H54 (cell line): ENCODE measurements around the gene SHMT1.
"Not testable (repeated sequence)": the region's sequence is repeated elsewhere in the genome, so short reads cannot be mapped to it uniquely, and the experiment has no call there.

Experiments used
- DNase-seq: peaks from one replicate; pipeline ENCODE4 v3.0.0; 2011; ENCODE audit warnings: low spot score, mixed read lengths; ENCODE audit not compliant: insufficient read length
- FAIRE-seq: peaks from 3 replicates; lab custom pipeline; 2011; peaks lifted over from hg19 to GRCh38; lab: Jason Lieb, UNC
- POLR2A ChIP-seq: IDR thresholded peaks from 2 replicates; pipeline ENCODE4 v1.6.1; 2011; ENCODE audit warnings: low read depth, mild to moderate bottlenecking, low read length

The SHMT1 gene

DNA sequence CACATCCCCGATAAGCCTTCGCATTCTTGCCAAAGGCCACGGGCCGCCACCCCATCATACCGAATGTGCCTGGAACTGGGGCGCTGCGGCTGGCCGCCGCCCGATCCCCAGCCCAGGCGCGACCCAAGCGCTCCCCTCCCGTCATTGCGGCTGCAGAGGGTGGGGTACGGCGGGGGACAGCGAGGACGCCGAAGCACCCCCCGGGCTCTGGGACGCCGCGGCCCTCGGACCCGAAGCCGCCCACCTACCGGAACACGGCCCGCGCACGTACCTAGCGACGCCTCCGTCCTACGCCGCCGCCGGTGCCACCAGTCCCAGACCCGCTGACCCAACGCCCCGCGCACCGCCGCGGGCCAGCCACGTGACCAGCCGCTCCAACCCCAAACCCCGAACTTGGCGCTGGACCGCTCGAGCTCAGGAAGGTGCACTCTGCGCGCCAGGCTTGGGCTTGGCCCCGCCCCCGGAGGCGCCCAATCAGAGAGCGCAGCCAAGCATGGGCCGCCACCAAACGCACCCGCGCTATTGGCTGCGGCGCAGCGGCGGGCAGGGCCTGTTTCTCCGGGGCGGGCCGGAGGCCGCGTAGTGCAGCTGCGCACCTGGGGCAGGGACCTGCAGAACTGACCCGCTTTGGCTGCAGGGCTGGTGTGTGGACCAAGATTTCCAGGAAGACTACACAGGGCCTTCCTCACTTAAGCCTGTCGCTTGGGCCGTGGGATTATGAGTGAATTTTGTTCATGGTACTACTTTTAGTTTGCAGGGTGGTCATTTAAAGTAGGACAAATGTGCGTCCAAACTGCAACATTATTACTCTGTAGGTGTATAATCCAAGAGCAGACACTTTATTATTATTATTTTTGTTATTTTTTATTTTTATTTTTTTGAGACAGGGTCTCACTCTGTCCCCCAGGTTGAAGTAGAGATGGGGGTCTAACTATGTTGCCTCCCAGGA lies at the start of gene SHMT1:
Gene SHMT1 (minus strand): TSS at position 450 of the 949 bp plus-strand sequence. CDS start 7,569 bp downstream, outside the sequence.
- peak; percentile 79 for TF ChIP-seq POLR2A
- FAIRE-seq = peak; percentile 81
- peak; percentile 99 for DNase-seq

DNA sequence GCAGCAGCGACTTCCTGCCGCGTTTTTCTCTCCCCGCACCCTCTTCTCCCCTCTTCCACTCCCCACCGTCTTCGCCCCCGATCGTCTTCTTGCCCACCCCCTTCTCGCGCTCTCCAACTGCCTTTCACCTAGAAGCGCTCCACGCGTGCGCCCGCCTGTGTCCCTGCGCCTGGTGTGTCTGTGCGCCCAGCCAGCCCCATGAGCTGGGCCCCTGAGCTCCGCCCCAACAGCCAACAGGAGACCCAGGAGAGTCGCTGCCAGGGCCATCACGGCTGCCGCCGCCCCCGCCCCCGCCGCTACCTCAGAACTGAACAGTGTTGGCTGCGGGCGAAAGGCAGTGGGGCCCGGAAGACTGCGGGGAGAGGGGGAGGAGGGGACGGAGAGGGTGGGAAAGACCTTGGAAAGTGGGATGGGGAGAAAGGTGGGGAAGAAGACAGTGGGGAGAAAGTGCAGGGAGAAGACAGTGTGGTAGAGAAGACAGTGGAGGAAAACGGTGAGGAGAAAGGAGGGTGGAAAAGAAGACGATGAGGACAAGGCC lies 48.7 kb upstream of the SHMT1 start:
- not testable (repeated sequence) for FAIRE-seq, DNase-seq

DNA sequence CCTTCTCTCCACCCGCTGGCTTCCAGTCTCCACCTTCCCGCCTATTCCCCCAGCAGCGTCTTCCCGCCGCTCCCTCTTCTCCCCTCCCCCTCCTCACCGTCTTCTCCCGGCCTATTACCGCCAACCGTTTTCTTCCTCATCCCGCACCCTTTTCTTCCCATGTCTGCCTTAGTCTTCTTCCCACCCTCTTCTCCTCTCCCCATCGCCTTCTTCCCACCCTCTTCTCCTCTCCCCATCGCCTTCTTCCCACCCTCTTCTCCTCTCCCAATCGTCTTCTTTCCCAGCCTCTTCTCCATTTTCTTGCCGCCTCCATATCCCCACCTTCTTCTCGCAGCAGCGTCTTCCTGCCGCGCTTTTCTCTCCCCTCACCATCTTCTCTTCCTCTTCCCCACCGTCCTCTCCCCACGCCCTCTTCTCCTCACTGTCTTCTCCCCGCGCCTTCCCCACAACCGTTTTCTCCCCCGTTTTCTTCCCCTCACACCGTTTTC lies 48.1 kb upstream of the SHMT1 start:
- not testable (repeated sequence) for DNase-seq, FAIRE-seq

DNA sequence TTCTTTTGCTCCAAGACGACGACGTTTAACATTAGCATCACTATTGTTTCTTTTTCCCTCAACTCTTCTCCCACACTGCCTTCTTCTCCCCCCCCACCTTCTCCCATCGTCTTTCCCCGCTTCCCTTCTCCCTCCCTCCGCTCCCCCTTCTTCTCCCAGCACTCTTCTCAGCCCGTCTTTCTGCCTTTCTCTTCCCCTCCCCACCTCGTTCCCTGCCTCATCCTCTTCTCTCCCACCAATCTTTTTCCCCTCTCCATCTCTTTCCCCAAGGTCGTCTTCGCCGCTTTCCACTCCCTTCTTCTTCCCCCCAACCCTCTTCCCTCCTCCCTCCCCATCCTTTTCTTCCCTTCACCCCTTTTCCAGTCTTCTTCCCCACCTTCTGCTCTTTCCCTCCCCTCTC lies 47.4 kb upstream of the SHMT1 start:
- not testable (repeated sequence) for DNase-seq, FAIRE-seq
- peak; percentile 22; the same call in 1 of the 2 replicates for TF ChIP-seq POLR2A

DNA sequence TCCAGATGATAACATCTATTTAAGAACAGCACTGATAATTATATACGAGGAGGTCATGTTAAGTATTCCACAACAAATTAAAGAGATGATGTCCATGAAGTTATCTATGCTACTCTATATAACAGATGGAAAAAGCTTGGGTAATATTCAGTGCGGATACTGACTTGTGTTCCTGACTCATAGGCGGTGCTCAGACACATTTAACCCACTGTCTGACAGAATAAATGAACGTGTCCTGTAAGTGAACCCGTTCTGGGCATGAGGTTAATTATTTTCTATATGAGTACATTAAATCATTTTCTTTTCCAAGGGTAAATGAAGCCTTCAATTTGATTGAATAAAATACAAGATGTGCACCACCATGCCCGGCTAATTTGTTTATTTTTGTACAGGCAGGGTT lies 46.0 kb upstream of the SHMT1 start:
- DNase-seq, FAIRE-seq: not testable (repeated sequence)

DNA sequence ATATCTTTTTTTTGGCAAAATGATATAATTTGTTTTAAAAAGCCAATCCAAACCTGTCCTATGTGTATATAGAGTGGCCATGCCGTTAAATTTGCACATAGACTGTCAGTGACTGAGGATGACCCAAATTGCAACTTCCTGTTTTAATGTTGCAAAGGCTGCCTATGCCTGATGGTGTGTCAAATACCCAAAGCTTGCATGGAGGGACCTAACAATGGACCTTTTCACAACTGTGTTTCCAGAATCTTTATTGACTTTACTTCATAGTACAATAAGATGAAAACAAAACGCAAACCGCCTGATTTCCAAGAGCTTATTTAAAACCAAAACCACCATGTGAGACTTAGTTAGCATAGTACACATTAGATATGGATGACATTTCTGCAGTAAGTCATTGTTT lies 45.6 kb upstream of the SHMT1 start:
- FAIRE-seq, DNase-seq: not testable (repeated sequence)

DNA sequence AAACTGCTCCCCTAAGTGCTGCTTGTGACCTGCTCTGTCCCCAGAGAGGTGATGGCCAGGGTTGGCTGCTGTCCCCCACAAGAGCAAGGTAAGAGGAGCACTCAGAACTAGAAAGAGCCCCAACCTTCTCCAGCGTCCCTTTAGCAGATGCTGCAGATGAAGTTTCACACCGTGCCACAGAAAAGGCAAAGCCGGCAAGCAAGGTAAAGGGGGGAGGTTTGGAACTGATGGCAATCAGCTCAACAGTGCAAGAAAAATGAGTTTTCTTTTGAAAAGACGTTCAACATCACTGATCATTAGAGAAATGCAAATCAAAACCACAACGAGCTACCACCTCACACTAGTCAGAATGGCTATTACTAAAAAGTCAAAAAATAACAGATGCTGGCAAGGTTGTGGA lies 40.3 kb upstream of the SHMT1 start:
- DNase-seq, FAIRE-seq: not testable (repeated sequence)

DNA sequence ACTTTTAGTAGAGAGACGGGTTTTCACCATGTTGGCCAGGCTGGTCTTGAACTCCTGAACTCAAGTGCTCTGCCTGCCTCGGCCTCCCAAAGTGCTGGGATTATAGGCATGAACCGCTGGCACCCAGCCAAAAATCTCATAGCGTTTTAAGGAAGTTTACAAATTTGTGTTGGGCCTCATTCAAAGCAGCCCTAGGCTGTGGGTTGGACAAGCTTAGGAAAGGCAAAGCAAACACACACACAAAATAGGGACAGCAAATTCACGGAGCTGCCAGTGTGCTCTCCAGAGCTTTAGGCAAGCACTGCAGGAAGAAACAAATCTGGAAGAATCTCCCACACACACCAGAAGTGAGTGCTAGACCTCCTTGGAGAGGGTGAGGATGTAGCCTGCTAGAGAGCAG lies 39.8 kb upstream of the SHMT1 start:
- not testable (repeated sequence) for DNase-seq, FAIRE-seq

DNA sequence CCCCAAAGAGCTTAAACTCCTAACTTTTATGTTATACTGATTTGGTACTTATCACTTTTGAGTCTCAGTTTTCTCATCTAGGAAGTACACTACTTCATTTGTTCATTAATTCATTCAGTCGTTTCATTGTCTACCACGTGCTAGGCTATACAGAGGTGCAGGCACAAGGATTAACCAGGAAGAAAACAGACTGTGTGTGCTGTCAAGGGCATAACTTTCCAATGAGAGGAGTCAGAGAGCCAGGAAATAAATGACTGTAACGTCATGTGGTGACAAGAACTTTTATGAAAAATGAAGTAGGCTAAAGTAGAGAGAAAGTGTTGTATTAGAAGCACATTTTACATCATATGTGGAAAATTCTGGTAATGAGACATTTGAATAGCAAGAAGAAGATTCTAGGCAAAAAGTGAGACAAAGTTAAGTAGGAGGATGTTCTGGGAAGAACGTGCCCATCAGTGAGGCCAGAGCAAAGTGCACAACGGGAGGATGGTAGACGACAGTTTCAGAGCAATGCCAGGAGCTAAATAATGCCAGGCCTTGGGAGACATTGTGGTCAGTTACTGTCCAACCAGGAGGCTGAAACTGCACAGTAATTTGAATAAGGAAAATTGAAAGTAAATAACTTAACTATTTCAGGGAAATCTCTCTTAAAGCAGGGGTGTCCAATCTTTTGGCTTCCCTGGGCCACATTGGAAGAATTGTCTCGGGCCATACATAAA lies 38.7 kb upstream of the SHMT1 start:
- DNase-seq, FAIRE-seq: not testable (repeated sequence)

DNA sequence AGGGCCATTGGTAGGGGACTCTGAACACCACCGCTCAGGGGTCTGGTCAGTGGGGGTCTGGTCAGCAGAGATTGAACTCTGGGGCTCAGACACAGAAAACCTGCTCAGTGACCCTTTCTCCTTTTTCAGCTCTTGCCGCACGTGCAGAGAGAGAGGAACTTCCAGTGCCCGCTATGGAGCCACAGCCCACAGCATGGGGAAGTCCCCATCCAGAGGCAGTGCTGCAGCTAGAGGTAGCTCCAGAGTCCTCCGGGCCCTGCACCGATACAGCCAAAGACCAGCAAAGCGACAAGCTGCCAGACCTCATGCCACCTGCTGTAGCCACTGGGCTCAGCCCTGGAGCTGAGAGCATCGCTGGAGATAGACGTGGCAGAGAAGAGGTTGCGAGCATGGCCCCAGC lies 25.4 kb upstream of the SHMT1 start:
- not testable (repeated sequence) for FAIRE-seq, DNase-seq

DNA sequence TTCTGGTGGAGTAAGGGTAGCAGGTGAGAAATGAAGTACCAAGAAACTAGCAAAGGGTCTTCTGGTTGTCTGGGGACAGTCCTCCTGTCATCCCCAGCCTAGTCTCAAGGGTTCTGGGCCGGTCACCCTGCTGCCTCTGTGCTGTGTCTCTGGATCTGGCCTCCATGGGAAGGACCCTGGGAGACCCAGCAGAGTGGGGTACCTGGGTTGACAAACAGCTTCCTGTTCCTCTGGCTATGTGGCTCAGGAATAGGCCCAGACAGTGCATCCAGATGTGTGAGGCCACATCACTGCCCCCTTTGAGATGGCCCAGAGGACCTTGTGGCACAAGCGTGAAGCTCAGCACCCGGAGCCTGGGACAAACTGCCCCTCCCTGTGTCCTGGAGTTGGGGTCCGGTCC lies 24.9 kb upstream of the SHMT1 start:
- not testable (repeated sequence) for FAIRE-seq

DNA sequence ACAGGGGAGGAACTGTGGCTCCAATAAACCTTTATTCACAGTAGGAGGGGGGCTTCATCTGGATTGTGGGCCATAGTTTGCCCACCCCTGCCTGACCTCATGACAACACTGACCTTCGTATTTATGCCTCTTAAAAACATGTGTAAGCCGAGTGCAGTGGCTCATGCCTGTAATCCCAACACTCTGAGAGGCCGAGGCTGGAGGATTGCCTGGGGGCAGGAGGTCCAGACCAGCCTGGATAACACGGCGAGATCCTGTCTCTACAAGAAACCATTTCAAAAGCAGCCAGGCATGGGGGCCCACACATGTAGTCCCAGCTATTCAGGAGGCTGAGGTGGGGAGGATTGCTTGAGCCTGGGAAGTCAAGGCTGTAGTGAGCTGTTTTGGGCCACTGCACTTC lies 24.2 kb upstream of the SHMT1 start:
- not testable (repeated sequence) for DNase-seq, FAIRE-seq

More for the DNA sequence above, 24.9 kb upstream of the SHMT1 start:
- DNase-seq = not testable (repeated sequence)

DNA sequence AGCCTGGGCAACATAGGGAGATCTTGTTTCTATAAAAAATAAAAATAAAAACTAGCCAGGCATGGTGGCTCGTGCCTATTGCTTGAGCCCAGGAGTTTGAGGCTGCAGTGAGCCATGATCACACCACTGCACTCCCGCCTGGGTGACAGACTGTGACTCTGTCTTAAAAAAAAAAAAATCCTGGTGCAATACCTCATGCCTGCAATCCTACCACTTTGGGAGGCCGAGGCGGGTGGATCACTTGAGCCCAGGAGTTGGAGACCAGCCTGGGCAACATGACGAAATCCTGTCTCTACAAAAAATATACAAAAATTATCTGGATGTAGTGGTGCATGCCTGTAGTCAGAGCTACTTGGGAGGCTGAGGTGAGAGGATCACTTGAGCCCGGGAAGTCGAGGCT lies 20.9 kb upstream of the SHMT1 start:
- DNase-seq = not testable (repeated sequence)

DNA sequence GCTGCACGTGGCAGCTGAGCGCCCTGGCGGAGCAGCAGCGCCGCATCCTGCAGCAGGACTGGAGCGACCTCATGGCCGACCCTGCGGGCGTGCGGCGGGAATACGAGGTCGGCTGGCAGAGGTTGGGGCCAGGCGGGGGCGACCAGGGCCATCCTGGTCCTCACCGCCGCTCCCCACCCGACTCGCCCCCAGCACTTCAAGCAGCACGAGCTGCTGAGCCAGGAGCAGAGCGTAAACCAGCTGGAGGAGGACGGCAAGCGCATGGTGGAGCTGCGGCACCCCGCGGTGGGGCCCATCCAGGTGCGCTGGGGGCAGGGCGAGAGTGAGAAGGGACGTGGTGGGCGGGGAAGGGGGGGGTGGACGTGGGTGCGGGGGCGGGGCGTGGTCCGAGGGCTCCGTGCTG lies 19.7 kb upstream of the SHMT1 start:
- not testable (repeated sequence) for DNase-seq, FAIRE-seq

More for the DNA sequence above, 20.9 kb upstream of the SHMT1 start:
- not testable (repeated sequence) for FAIRE-seq
